ENCODE data around the gene CREB3L2. TPM values are rescaled to one million over a fixed set of nuclear protein-coding genes. Genes with fewer than 3 reads are reported as not detected.

The CREB3L2 gene
- total and polyA plus RNA-seq, 10 of the 15 experiments (the other 5 are each of a cell fraction or from before 2014, with no cell fraction given), result 6.4 to 67.1 (median 26.2) TPM

GRCh38 chr7:138001529-138002095 is at the start of gene CREB3L2 (continued):
- TF ChIP-seq MAX (IDR thresholded peaks at IDR 0.05; ENCODE audit: low read depth, low read length), result peak; percentile 53; the same call in 1 of the 2 replicates
- no peak for TF ChIP-seq ZNF384 (IDR thresholded peaks at IDR 0.05; ENCODE audit: borderline replicate concordance, low read depth, low read length)
- TF ChIP-seq SIN3A (IDR thresholded peaks at IDR 0.05; ENCODE audit: low read depth, low read length), result peak; percentile 87
- TF ChIP-seq SMAD5 (IDR thresholded peaks at IDR 0.05; ENCODE audit: low read depth), result peak; percentile 76
- TF ChIP-seq MXI1 (IDR thresholded peaks at IDR 0.05; ENCODE audit: low read depth, low read length), result no peak
- TF ChIP-seq CBFB (IDR thresholded peaks at IDR 0.05; ENCODE audit: low read depth), result no peak
- peak; percentile 87 for TF ChIP-seq NKRF (conservative IDR thresholded peaks at IDR 0.05)
- TF ChIP-seq POLR2A (IDR thresholded peaks at IDR 0.05; ENCODE audit: low read depth, low read length), result peak; percentile 91
- 0 out of 2 replicates have a peak, but pooled peaks have one; percentile 10 for TF ChIP-seq SMC3 (IDR thresholded peaks at IDR 0.05; ENCODE audit: borderline replicate concordance, low read length)
- 0 out of 2 replicates have a peak, but pooled peaks have one; percentile 11 for TF ChIP-seq TAF1 (IDR thresholded peaks at IDR 0.05; ENCODE audit: borderline replicate concordance, low read depth, low read length)
- TF ChIP-seq STAT1 (conservative IDR thresholded peaks at IDR 0.05), result 0 out of 2 replicates have a peak, but pooled peaks have one; percentile 51
- TF ChIP-seq CHD2 (IDR thresholded peaks at IDR 0.05; ENCODE audit: borderline replicate concordance, low read depth, low read length), result no peak
- peak; percentile 88 for TF ChIP-seq SMARCA5 (IDR thresholded peaks at IDR 0.05)
- peak; percentile 21; the same call in 1 of the 2 replicates for TF ChIP-seq RUNX3 (IDR thresholded peaks at IDR 0.05; ENCODE audit: low read length)
- TF ChIP-seq, protein P1, sequence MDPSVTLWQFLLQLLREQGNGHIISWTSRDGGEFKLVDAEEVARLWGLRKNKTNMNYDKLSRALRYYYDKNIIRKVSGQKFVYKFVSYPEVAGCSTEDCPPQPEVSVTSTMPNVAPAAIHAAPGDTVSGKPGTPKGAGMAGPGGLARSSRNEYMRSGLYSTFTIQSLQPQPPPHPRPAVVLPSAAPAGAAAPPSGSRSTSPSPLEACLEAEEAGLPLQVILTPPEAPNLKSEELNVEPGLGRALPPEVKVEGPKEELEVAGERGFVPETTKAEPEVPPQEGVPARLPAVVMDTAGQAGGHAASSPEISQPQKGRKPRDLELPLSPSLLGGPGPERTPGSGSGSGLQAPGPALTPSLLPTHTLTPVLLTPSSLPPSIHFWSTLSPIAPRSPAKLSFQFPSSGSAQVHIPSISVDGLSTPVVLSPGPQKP (IDR thresholded peaks at IDR 0.05; ENCODE audit: low read depth, low read length), result 0 out of 2 replicates have a peak, but pooled peaks have one; percentile 14
- TF ChIP-seq, protein P2, sequence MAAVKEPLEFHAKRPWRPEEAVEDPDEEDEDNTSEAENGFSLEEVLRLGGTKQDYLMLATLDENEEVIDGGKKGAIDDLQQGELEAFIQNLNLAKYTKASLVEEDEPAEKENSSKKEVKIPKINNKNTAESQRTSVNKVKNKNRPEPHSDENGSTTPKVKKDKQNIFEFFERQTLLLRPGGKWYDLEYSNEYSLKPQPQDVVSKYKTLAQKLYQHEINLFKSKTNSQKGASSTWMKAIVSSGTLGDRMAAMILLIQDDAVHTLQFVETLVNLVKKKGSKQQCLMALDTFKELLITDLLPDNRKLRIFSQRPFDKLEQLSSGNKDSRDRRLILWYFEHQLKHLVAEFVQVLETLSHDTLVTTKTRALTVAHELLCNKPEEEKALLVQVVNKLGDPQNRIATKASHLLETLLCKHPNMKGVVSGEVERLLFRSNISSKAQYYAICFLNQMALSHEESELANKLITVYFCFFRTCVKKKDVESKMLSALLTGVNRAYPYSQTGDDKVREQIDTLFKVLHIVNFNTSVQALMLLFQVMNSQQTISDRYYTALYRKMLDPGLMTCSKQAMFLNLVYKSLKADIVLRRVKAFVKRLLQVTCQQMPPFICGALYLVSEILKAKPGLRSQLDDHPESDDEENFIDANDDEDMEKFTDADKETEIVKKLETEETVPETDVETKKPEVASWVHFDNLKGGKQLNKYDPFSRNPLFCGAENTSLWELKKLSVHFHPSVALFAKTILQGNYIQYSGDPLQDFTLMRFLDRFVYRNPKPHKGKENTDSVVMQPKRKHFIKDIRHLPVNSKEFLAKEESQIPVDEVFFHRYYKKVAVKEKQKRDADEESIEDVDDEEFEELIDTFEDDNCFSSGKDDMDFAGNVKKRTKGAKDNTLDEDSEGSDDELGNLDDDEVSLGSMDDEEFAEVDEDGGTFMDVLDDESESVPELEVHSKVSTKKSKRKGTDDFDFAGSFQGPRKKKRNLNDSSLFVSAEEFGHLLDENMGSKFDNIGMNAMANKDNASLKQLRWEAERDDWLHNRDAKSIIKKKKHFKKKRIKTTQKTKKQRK (IDR thresholded peaks at IDR 0.05; ENCODE audit: low read depth, low read length), result no peak
- TF ChIP-seq IKZF2 (IDR thresholded peaks at IDR 0.05), result peak; percentile 66 to 80; a peak in 3 of 4 replicates
- no peak for TF ChIP-seq MEF2A (IDR thresholded peaks at IDR 0.05; ENCODE audit: insufficient read depth, low read depth, low read length)
- peak; percentile 90 for TF ChIP-seq IKZF1 (conservative IDR thresholded peaks at IDR 0.05)
- TF ChIP-seq E2F4 (IDR thresholded peaks at IDR 0.05; ENCODE audit: low read depth, low read length), result no peak
- 0 out of 2 replicates have a peak, but pooled peaks have one; percentile 31 for TF ChIP-seq NR2F1 (conservative IDR thresholded peaks at IDR 0.05)
- no peak for TF ChIP-seq STAT3 (IDR thresholded peaks at IDR 0.05; ENCODE audit: low read depth, low read length)
- 0 out of 2 replicates have a peak, but pooled peaks have one; percentile 2 for TF ChIP-seq BCL11A (IDR thresholded peaks at IDR 0.05; ENCODE audit: low read depth, low read length)
- peak; percentile 64 for TF ChIP-seq MYC (IDR thresholded peaks at IDR 0.05; ENCODE audit: insufficient read depth, insufficient read length, insufficient replicate concordance, low read length, severe bottlenecking)

Measured in GM12878 (cell line).